ENCODE data around the gene MYCBP2. TPM values are rescaled to one million over a fixed set of nuclear protein-coding genes. Genes with fewer than 3 reads are reported as not detected.
"Not testable (repeated sequence)": the region's sequence is repeated elsewhere in the genome, so short reads cannot be mapped to it uniquely, and the experiment has no call there.

MYCBP2 gene
- polyA plus RNA-seq, 4 donors = 11.2 to 33.0 (median 23.5) TPM

GRCh38 chr13:77300176-77301037 lies 26.5 kb downstream of the MYCBP2 start:
- Histone ChIP-seq H3K4me1 (ENCODE audit: control insufficient read depth in 3 of 3, insufficient read depth in 2 of 3, low read depth in 1 of 3, low read length in 2 of 3) (peaks cover 0 to 13% (median 0%) of the 10 kb centered on the region in 3 donors), H3K27me3 (ENCODE audit: control insufficient read depth in 3 of 3, insufficient read depth in 3 of 3, low read length in 3 of 3) (no peaks in the 10 kb centered on the region), H3K36me3 (ENCODE audit: control insufficient read depth in 3 of 3, insufficient read depth in 2 of 3, low read depth in 1 of 3, low read length in 3 of 3) (peaks cover 0 to 4% (median 2%) of the 10 kb centered on the region in 3 donors), H3K27ac (ENCODE audit: low read depth in 1 of 3, low read length in 2 of 3) (peak overlapping the region in 1 of 3 donors; percentile 52), H3K9me3 (ENCODE audit: control insufficient read depth in 2 of 2, insufficient read depth in 1 of 2, low read depth in 1 of 2, low read length in 1 of 2) (no peaks in the 10 kb centered on the region), H3K4me3 (ENCODE audit: low read depth in 1 of 3, low read length in 3 of 3) (no peak overlapping the region)
- DNase-seq (peak in 1 of 2 donors; percentile 9), FAIRE-seq (no peak)
- 58 to 68% (median 65%) methylated on average over 5 of the region's 5 CpGs for WGBS, 3 donors

DNA sequence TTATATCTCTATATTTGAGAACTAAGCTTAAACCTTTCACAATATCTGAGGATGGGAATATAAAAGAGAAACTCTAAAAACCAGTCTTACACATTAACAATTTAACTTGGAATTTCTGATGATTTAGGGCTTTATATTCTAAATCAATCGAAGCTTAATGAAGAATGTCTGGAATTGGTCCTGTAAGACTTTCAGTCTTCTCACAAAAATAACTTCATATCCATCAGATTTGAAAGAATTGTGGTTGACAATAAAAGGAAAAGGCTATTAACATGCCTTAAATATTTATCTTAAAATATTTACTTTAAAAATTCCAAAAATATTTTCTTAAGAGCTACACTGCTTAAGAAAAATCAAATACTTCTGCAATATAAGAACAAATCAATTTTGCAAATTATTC lies 27.3 kb downstream of the MYCBP2 start:
- 49 to 89% (median 89%) methylated on average over 1 of the region's 1 CpG for WGBS, 3 donors
- Histone ChIP-seq H3K36me3 (ENCODE audit: control insufficient read depth in 3 of 3, insufficient read depth in 2 of 3, low read depth in 1 of 3, low read length in 3 of 3) (peaks cover 0 to 4% (median 2%) of the 10 kb centered on the region in 3 donors), H3K9me3 (ENCODE audit: control insufficient read depth in 2 of 2, insufficient read depth in 1 of 2, low read depth in 1 of 2, low read length in 1 of 2) (no peaks in the 10 kb centered on the region), H3K4me3 (ENCODE audit: low read depth in 1 of 3, low read length in 3 of 3) (no peak overlapping the region), H3K4me1 (ENCODE audit: control insufficient read depth in 3 of 3, insufficient read depth in 2 of 3, low read depth in 1 of 3, low read length in 2 of 3) (peaks cover 0 to 13% (median 0%) of the 10 kb centered on the region in 3 donors), H3K27me3 (ENCODE audit: control insufficient read depth in 3 of 3, insufficient read depth in 3 of 3, low read length in 3 of 3) (no peaks in the 10 kb centered on the region), H3K27ac (ENCODE audit: low read depth in 1 of 3, low read length in 2 of 3) (no peak overlapping the region)
- DNase-seq (no peak), FAIRE-seq (peak; percentile 53)

DNA sequence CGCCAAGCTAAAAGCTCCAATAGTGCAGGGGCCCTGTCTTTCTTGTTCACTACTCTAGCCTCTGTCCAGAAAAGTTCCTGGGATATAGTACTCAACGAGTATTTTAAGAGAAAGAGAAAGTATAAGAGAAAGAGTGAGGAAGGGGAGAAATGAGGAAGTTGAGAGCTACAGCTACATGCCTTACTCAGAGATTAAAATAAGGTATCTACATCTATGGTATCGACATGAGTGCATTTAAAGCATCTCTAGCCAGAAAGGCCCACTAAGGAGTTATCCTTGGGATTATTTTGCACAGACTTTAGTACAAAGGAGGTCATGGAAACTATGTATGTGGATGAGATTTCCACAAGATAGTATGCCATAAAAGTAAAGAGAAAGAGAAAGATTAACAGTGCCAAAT lies 28.5 kb downstream of the MYCBP2 start:
- FAIRE-seq (no peak), DNase-seq (no peak)
- WGBS, 3 donors = 73 to 83% (median 74%) methylated on average over 3 of the region's 3 CpGs
- Histone ChIP-seq H3K27me3 (ENCODE audit: control insufficient read depth in 3 of 3, insufficient read depth in 3 of 3, low read length in 3 of 3) (no peaks in the 10 kb centered on the region), H3K4me1 (ENCODE audit: control insufficient read depth in 3 of 3, insufficient read depth in 2 of 3, low read depth in 1 of 3, low read length in 2 of 3) (peaks cover 0 to 13% (median 0%) of the 10 kb centered on the region in 3 donors), H3K4me3 (ENCODE audit: low read depth in 1 of 3, low read length in 3 of 3) (no peak overlapping the region), H3K9me3 (ENCODE audit: control insufficient read depth in 2 of 2, insufficient read depth in 1 of 2, low read depth in 1 of 2, low read length in 1 of 2) (no peaks in the 10 kb centered on the region), H3K36me3 (ENCODE audit: control insufficient read depth in 3 of 3, insufficient read depth in 2 of 3, low read depth in 1 of 3, low read length in 3 of 3) (peaks cover 2 to 4% (median 4%) of the 10 kb centered on the region in 3 donors), H3K27ac (ENCODE audit: low read depth in 1 of 3, low read length in 2 of 3) (no peak overlapping the region)

DNA sequence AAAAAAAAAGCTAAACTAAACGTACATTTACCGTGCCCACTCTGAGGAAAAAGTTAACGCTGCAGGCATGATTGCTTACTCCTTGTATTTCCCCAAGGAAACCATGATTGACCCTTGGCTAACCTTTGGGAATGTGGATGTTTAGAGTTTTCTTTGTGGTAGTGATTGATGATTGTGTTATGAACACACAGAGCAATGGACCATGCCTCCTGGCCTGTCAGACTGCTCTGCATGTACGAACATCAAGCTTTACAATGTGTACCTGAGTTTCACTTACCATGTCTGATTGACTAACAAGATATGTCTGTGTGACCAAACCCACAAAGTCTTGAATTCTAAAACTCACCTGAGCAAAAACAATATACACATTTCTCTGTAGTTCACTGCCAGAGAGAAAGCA lies 35.1 kb downstream of the MYCBP2 start:
- no peak for DNase-seq
- no peak overlapping the region for H3K4me3 ChIP-seq (ENCODE audit: low read depth in 1 of 3, low read length in 3 of 3)
- H3K27me3 ChIP-seq (ENCODE audit: control insufficient read depth in 3 of 3, insufficient read depth in 3 of 3, low read length in 3 of 3) = no peaks in the 10 kb centered on the region
- FAIRE-seq = no peak
- no peak overlapping the region for H3K27ac ChIP-seq (ENCODE audit: low read depth in 1 of 3, low read length in 2 of 3)
- no peaks in the 10 kb centered on the region for H3K4me1 ChIP-seq (ENCODE audit: control insufficient read depth in 3 of 3, insufficient read depth in 2 of 3, low read depth in 1 of 3, low read length in 2 of 3)
- H3K36me3 ChIP-seq (ENCODE audit: control insufficient read depth in 3 of 3, insufficient read depth in 2 of 3, low read depth in 1 of 3, low read length in 3 of 3) = peaks cover 8 to 16% (median 12%) of the 10 kb centered on the region in 3 donors
- WGBS, 3 donors = 65 to 88% (median 84%) methylated on average over 4 of the region's 4 CpGs
- peaks cover 0 to 5% of the 10 kb centered on the region in 2 donors for H3K9me3 ChIP-seq (ENCODE audit: control insufficient read depth in 2 of 2, insufficient read depth in 1 of 2, low read depth in 1 of 2, low read length in 1 of 2)

GRCh38 chr13:77290342-77290741 lies 36.6 kb downstream of the MYCBP2 start:
- 86 to 95% (median 91%) methylated on average over 2 of the region's 2 CpGs for WGBS, 3 donors
- Histone ChIP-seq H3K27ac (ENCODE audit: low read depth in 1 of 3, low read length in 2 of 3) (no peak overlapping the region), H3K4me3 (ENCODE audit: low read depth in 1 of 3, low read length in 3 of 3) (no peak overlapping the region), H3K27me3 (ENCODE audit: control insufficient read depth in 3 of 3, insufficient read depth in 3 of 3, low read length in 3 of 3) (no peaks in the 10 kb centered on the region), H3K4me1 (ENCODE audit: control insufficient read depth in 3 of 3, insufficient read depth in 2 of 3, low read depth in 1 of 3, low read length in 2 of 3) (no peaks in the 10 kb centered on the region), H3K9me3 (ENCODE audit: control insufficient read depth in 2 of 2, insufficient read depth in 1 of 2, low read depth in 1 of 2, low read length in 1 of 2) (peaks cover 0 to 5% of the 10 kb centered on the region in 2 donors), H3K36me3 (ENCODE audit: control insufficient read depth in 3 of 3, insufficient read depth in 2 of 3, low read depth in 1 of 3, low read length in 3 of 3) (peaks cover 8 to 14% (median 10%) of the 10 kb centered on the region in 3 donors)
- DNase-seq (no peak), FAIRE-seq (no peak)

- Histone ChIP-seq H3K9me3 (ENCODE audit: control insufficient read depth in 2 of 2, insufficient read depth in 1 of 2, low read depth in 1 of 2, low read length in 1 of 2) (peaks cover 0 to 5% of the 10 kb centered on the region in 2 donors), H3K36me3 (ENCODE audit: control insufficient read depth in 3 of 3, insufficient read depth in 2 of 3, low read depth in 1 of 3, low read length in 3 of 3) (peaks cover 8 to 14% (median 10%) of the 10 kb centered on the region in 3 donors), H3K27ac (ENCODE audit: low read depth in 1 of 3, low read length in 2 of 3) (no peak overlapping the region), H3K27me3 (ENCODE audit: control insufficient read depth in 3 of 3, insufficient read depth in 3 of 3, low read length in 3 of 3) (no peaks in the 10 kb centered on the region), H3K4me3 (ENCODE audit: low read depth in 1 of 3, low read length in 3 of 3) (no peak overlapping the region), H3K4me1 (ENCODE audit: control insufficient read depth in 3 of 3, insufficient read depth in 2 of 3, low read depth in 1 of 3, low read length in 2 of 3) (no peaks in the 10 kb centered on the region)
- DNase-seq (no peak), FAIRE-seq (no peak)
Measured at GRCh38 chr13:77289851-77290250, 37.0 kb downstream of the MYCBP2 start.

DNA sequence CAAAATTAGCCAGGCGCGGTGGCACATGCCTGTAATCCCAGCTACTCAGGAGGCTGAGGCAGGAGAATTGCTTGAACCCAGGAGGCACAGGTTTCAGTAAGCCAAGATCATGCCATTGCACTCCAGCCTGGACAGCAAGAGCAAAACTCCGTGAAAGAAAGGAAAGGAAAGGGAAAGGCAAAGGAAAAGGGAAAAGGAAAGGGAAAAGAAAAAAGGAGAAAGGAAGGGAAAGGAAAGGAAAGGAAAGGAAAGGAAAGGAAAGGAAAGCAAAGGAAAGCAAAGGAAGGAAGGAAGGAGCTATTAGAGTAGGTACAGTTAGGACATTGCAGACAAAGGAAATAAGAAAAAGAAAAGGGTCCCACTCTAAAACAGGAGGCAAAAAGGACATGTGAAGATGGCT lies 41.3 kb downstream of the MYCBP2 start:
- not testable (repeated sequence) for FAIRE-seq; H3K27me3 ChIP-seq (ENCODE audit: control insufficient read depth in 3 of 3, insufficient read depth in 3 of 3, low read length in 3 of 3); DNase-seq; H3K4me1 ChIP-seq (ENCODE audit: control insufficient read depth in 3 of 3, insufficient read depth in 2 of 3, low read depth in 1 of 3, low read length in 2 of 3); H3K4me3 ChIP-seq (ENCODE audit: low read depth in 1 of 3, low read length in 3 of 3); H3K9me3 ChIP-seq (ENCODE audit: control insufficient read depth in 2 of 2, insufficient read depth in 1 of 2, low read depth in 1 of 2, low read length in 1 of 2); H3K27ac ChIP-seq (ENCODE audit: low read depth in 1 of 3, low read length in 2 of 3)
- 95 to 98% (median 97%) methylated on average over 3 of the region's 3 CpGs for whole genome bisulfite sequencing, 3 donors
- H3K36me3 ChIP-seq (ENCODE audit: control insufficient read depth in 3 of 3, insufficient read depth in 2 of 3, low read depth in 1 of 3, low read length in 3 of 3) = peaks cover 3 to 13% (median 4%) of the 10 kb centered on the region in 3 donors

- peaks cover 0 to 13% (median 4%) of the 10 kb centered on the region in 3 donors for H3K36me3 ChIP-seq (ENCODE audit: control insufficient read depth in 3 of 3, insufficient read depth in 2 of 3, low read depth in 1 of 3, low read length in 3 of 3)
- H3K27me3 ChIP-seq (ENCODE audit: control insufficient read depth in 3 of 3, insufficient read depth in 3 of 3, low read length in 3 of 3) = no peaks in the 10 kb centered on the region
- no peaks in the 10 kb centered on the region for H3K4me1 ChIP-seq (ENCODE audit: control insufficient read depth in 3 of 3, insufficient read depth in 2 of 3, low read depth in 1 of 3, low read length in 2 of 3)
- DNase-seq (no peak), FAIRE-seq (no peak)
- no peak overlapping the region for H3K4me3 ChIP-seq (ENCODE audit: low read depth in 1 of 3, low read length in 3 of 3)
- H3K27ac ChIP-seq (ENCODE audit: low read depth in 1 of 3, low read length in 2 of 3) = no peak overlapping the region
- 71 to 86% (median 79%) methylated on average over 1 of the region's 1 CpG for WGBS, 3 donors
- no peaks in the 10 kb centered on the region for H3K9me3 ChIP-seq (ENCODE audit: control insufficient read depth in 2 of 2, insufficient read depth in 1 of 2, low read depth in 1 of 2, low read length in 1 of 2)
Measured at GRCh38 chr13:77285098-77285497, 41.8 kb downstream of the MYCBP2 start.
